ENCODE measurements around the gene TAF7.
"Not testable (repeated sequence)": the region's sequence is repeated elsewhere in the genome, so short reads cannot be mapped to it uniquely, and the experiment has no call there.

Gene TAF7

GRCh38 chr5:141338538-141339306, 18.1 kb upstream of the TAF7 start, which contains the start of gene PCDHGA2:
Gene PCDHGA2 (plus strand): TSS chr5:141338760.
- no peak for DNase-seq

- not testable (repeated sequence) for DNase-seq
Measured at GRCh38 chr5:141332571-141332970, 12.0 kb upstream of the TAF7 start.

GRCh38 chr5:141330299-141331080, 9.9 kb upstream of the TAF7 start, which contains the start of gene PCDHGA1:
Gene PCDHGA1 (plus strand): TSS chr5:141330514.
- DNase-seq, result peak; percentile 38

- no peak for DNase-seq
Measured at GRCh38 chr5:141328231-141328630, 7.6 kb upstream of the TAF7 start.

- DNase-seq, result peak; percentile 77
Measured at GRCh38 chr5:141326088-141326854, 5.7 kb upstream of the TAF7 start.

- no peak for DNase-seq
Measured at GRCh38 chr5:141322261-141322660, 1.7 kb upstream of the TAF7 start.

GRCh38 chr5:141319699-141320098, 885 bp downstream of the TAF7 start:
- no peak for DNase-seq

GRCh38 chr5:141319202-141319601, 1.4 kb downstream of the TAF7 start:
- DNase-seq, result no peak

GRCh38 chr5:141316963-141317362, 3.6 kb downstream of the TAF7 start:
- DNase-seq, result not testable (repeated sequence)

- no peak for DNase-seq
Measured at GRCh38 chr5:141313711-141314110, 6.9 kb downstream of the TAF7 start.

GRCh38 chr5:141306630-141307029, 14.0 kb downstream of the TAF7 start:
- DNase-seq, result no peak

- no peak for DNase-seq
Measured at GRCh38 chr5:141303756-141304155, 16.8 kb downstream of the TAF7 start, which contains the start of gene SLC25A2. Gene SLC25A2 (minus strand): TSS chr5:141304049. CDS start chr5:141303865, 184 bp downstream.

- DNase-seq, result no peak
Measured at GRCh38 chr5:141298376-141298775, 22.2 kb downstream of the TAF7 start.

- no peak for DNase-seq
Measured at GRCh38 chr5:141272906-141273305, 47.7 kb downstream of the TAF7 start.

- no peak for DNase-seq
Measured at GRCh38 chr5:141269195-141269594, 51.4 kb downstream of the TAF7 start.
